ENCODE data around the gene FBXW11. TPM values are rescaled to one million over a fixed set of nuclear protein-coding genes. Genes with fewer than 3 reads are reported as not detected.

FBXW11 gene
- total RNA-seq, 4 donors from 2014 or later: 41.1 to 49.7 (median 43.0) TPM

GRCh38 chr5:171840711-171841522, 165.5 kb downstream of the FBXW11 start:
- whole genome bisulfite sequencing: 67% methylated on average over 16 of the region's 16 CpGs
- H3K27me3 ChIP-seq: no peaks in the 10 kb centered on the region
- no peak for TF ChIP-seq POLR2A (IDR thresholded peaks at IDR 0.05)
- no peaks in the 10 kb centered on the region for H3K36me3 ChIP-seq
- H3K4me1 ChIP-seq: peaks cover 17% of the 10 kb centered on the region
- no peak overlapping the region for H3K27ac ChIP-seq
- no peak for DNase-seq (ENCODE audit: low spot score in 2 of 2)
- no peak overlapping the region for H3K4me3 ChIP-seq
- no peaks in the 10 kb centered on the region for H3K9me3 ChIP-seq

- H3K4me3 ChIP-seq: no peak overlapping the region
- no peak for DNase-seq (ENCODE audit: low spot score in 2 of 2)
- peaks cover 17% of the 10 kb centered on the region for H3K4me1 ChIP-seq
- no peaks in the 10 kb centered on the region for H3K27me3 ChIP-seq
- no peaks in the 10 kb centered on the region for H3K36me3 ChIP-seq
- 46% methylated on average over 2 of the region's 2 CpGs for WGBS
- no peak overlapping the region for H3K27ac ChIP-seq
- no peak for TF ChIP-seq POLR2AphosphoS5 (IDR thresholded peaks at IDR 0.05)
- TF ChIP-seq POLR2A (IDR thresholded peaks at IDR 0.05): no peak
- TF ChIP-seq CTCF (IDR thresholded peaks at IDR 0.05): no peak
- TF ChIP-seq EP300 (IDR thresholded peaks at IDR 0.05): no peak
- H3K9me3 ChIP-seq: no peaks in the 10 kb centered on the region
Measured at GRCh38 chr5:171840066-171840465, 166.4 kb downstream of the FBXW11 start.

- WGBS: 88% methylated on average over 2 of the region's 2 CpGs
- Histone ChIP-seq H3K36me3 (no peaks in the 10 kb centered on the region), H3K4me3 (no peak overlapping the region), H3K27ac (no peak overlapping the region), H3K27me3 (no peaks in the 10 kb centered on the region), H3K4me1 (peaks cover 17% of the 10 kb centered on the region), H3K9me3 (no peaks in the 10 kb centered on the region)
- no peak for TF ChIP-seq POLR2A (IDR thresholded peaks at IDR 0.05)
- TF ChIP-seq POLR2AphosphoS5 (IDR thresholded peaks at IDR 0.05): no peak
- TF ChIP-seq EP300 (IDR thresholded peaks at IDR 0.05): no peak
- no peak for TF ChIP-seq CTCF (IDR thresholded peaks at IDR 0.05)
- DNase-seq (ENCODE audit: low spot score in 2 of 2): no peak
Measured at GRCh38 chr5:171839112-171839511, 167.3 kb downstream of the FBXW11 start.

GRCh38 chr5:171838066-171838465, 168.4 kb downstream of the FBXW11 start:
- Histone ChIP-seq H3K4me1 (peaks cover 17% of the 10 kb centered on the region), H3K36me3 (no peaks in the 10 kb centered on the region), H3K4me3 (no peak overlapping the region), H3K9me3 (no peaks in the 10 kb centered on the region), H3K27me3 (no peaks in the 10 kb centered on the region), H3K27ac (no peak overlapping the region)
- 59% methylated on average over 9 of the region's 12 CpGs for WGBS
- no peak for DNase-seq (ENCODE audit: low spot score in 2 of 2)
- TF ChIP-seq POLR2A (IDR thresholded peaks at IDR 0.05): no peak
- no peak for TF ChIP-seq CTCF (IDR thresholded peaks at IDR 0.05)
- TF ChIP-seq POLR2AphosphoS5 (IDR thresholded peaks at IDR 0.05): no peak
- TF ChIP-seq EP300 (IDR thresholded peaks at IDR 0.05): no peak

- Histone ChIP-seq H3K27me3 (no peaks in the 10 kb centered on the region), H3K27ac (no peak overlapping the region), H3K4me3 (no peak overlapping the region), H3K4me1 (peaks cover 11% of the 10 kb centered on the region), H3K36me3 (no peaks in the 10 kb centered on the region), H3K9me3 (no peaks in the 10 kb centered on the region)
- DNase-seq (ENCODE audit: low spot score in 2 of 2): no peak
- TF ChIP-seq POLR2AphosphoS5 (IDR thresholded peaks at IDR 0.05) (no peak), EP300 (IDR thresholded peaks at IDR 0.05) (no peak), CTCF (IDR thresholded peaks at IDR 0.05) (no peak), POLR2A (IDR thresholded peaks at IDR 0.05) (no peak)
Measured at GRCh38 chr5:171837522-171837921, 168.9 kb downstream of the FBXW11 start.

Data from suprapubic skin (tissue), 4 donors.